Gastroesophageal sphincter (tissue), 3 donors: ENCODE data around the gene GRAMD2B.

Source experiments
- EP300 ChIP-seq: sonication (generic); formaldehyde crosslinking; IDR thresholded peaks from one replicate; pipeline ENCODE4 v1.6.1; 2017; ENCODE audit warnings: antibody characterized with exemption, mild to moderate bottlenecking
- POLR2A ChIP-seq, 2 donors: fragments of 450-650 bp; IDR thresholded peaks; one replicate each; pipeline ENCODE4 v1.6.1; 2017; ENCODE audit warnings: antibody characterized with exemption in 2 of 2, mild to moderate bottlenecking in 2 of 2, moderate library complexity in 1 of 2
- POLR2AphosphoS5 ChIP-seq: sonication (generic); formaldehyde crosslinking; IDR thresholded peaks from one replicate; pipeline ENCODE4 v1.6.1; 2017; ENCODE audit warnings: antibody characterized with exemption
- TF ChIP-seq, protein P1 (sequence below), 4 experiments: fragments of 200-600 bp in 2 of 4; fragments of 450-650 bp in 2 of 4; sonication (generic) in 1 of 4; IDR thresholded peaks; one replicate each; pipeline ENCODE4 v1.5.1; 2017 to 2019; ENCODE audit warnings: antibody characterized with exemption in 4 of 4, mild to moderate bottlenecking in 2 of 4, moderate library complexity in 2 of 4

DNA sequence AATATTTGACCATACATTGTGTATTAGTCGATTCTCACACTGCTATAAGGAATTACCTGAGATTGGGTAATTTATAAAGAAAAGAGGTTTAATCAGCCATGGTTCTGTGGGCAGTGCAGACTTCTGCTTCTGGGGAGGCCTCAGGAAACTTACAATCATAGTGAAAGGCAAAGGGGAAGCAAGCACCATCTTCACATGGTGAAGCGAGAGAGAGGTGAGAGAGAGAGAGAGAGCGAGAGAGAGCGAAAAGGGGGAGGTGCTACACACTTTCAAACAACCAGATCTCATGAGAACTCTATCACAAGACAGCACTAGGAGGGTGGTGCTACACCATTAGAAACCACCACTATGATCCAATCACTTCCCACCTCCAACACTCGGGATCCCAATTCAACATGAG is 4.1 kb upstream of the GRAMD2B start:
- TF ChIP-seq, protein P1, sequence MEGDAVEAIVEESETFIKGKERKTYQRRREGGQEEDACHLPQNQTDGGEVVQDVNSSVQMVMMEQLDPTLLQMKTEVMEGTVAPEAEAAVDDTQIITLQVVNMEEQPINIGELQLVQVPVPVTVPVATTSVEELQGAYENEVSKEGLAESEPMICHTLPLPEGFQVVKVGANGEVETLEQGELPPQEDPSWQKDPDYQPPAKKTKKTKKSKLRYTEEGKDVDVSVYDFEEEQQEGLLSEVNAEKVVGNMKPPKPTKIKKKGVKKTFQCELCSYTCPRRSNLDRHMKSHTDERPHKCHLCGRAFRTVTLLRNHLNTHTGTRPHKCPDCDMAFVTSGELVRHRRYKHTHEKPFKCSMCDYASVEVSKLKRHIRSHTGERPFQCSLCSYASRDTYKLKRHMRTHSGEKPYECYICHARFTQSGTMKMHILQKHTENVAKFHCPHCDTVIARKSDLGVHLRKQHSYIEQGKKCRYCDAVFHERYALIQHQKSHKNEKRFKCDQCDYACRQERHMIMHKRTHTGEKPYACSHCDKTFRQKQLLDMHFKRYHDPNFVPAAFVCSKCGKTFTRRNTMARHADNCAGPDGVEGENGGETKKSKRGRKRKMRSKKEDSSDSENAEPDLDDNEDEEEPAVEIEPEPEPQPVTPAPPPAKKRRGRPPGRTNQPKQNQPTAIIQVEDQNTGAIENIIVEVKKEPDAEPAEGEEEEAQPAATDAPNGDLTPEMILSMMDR (IDR thresholded peaks at IDR 0.05): no peak
- no peak for TF ChIP-seq POLR2A (IDR thresholded peaks at IDR 0.05)
- TF ChIP-seq POLR2AphosphoS5: no peak
- no peak for TF ChIP-seq EP300
